A204.1 (cell line): ENCODE measurements around the gene ZNF579.

ENCODE experiments used
- FAIRE-seq: peaks from 2 replicates; lab custom pipeline; 2012; peaks lifted over from hg19 to GRCh38; lab: Jason Lieb, UNC

ZNF579 gene, protein sequence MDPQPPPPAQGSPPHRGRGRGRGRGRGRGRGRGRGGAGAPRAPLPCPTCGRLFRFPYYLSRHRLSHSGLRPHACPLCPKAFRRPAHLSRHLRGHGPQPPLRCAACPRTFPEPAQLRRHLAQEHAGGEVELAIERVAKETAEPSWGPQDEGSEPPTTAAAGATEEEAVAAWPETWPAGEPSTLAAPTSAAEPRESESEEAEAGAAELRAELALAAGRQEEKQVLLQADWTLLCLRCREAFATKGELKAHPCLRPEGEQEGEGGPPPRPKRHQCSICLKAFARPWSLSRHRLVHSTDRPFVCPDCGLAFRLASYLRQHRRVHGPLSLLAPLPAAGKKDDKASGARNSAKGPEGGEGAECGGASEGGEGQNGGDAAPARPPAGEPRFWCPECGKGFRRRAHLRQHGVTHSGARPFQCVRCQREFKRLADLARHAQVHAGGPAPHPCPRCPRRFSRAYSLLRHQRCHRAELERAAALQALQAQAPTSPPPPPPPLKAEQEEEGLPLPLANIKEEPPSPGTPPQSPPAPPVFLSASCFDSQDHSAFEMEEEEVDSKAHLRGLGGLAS

DNA sequence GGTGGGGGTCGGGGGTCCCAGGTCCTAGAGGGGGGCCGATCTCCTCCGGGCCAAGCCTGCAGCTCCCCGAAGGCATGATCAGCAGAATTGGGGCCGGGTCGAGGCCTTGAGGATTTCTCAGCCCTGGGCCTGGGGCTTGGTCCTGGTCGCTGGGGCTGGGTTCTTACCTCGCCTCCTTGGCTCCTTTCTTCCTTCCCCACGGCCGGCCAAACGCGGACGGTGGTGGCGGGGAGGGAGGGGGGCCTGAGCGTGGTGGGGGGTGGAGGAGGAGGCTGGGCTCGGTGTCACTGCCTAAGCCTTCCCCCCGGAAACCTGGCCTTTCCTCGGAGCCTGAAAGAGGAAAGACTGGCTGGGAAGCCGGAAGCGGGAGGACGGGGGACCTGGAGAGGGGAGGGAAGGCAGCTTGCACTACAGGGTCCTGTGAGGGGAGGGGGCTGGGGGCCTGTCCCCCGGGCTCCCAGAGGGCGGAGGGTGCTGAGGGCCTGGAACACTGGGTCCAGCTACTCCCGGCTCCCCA is at the start of gene ZNF579:
Gene ZNF579 (minus strand): TSS at position 221 of the 517 bp plus-strand sequence. CDS start 1,209 bp downstream, outside the sequence.
- FAIRE-seq, result no peak

DNA sequence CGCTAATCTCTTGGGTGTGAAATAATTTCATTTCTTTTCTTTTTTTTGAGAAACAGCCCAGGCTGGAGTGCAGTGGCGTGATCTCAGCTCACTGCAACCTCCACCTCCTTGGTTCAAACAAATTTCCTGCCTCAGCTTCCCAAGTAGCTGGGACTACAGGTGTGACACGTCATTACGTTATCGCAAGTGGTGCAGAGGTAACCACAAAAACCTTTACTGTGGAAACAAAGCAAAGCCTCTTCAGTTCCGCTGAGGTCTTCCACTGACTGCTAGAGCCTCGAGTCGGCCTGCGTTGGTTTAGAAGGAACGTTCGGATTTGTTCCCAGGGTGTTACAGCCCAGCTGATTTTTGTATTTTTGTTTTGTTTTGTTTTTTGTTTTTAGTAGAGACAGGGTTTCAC is 45.7 kb upstream of the ZNF579 start:
- no peak for FAIRE-seq

DNA sequence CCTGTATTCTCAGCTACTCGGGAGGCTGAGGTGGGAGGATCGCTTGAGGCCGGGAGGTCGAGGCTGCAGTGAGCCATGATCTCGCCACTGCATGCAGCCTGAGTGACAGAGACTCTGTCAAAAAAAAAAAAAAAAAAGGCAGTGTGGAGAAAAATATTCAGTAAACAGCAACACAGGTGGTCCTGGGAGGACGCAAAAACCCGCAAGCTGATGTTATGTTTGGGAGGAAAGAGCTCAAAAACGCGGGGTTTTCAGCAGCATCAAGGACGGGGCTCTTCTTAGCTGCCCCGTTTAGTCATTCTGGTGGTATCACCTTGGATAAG is 44.3 kb upstream of the ZNF579 start:
- no peak for FAIRE-seq

DNA sequence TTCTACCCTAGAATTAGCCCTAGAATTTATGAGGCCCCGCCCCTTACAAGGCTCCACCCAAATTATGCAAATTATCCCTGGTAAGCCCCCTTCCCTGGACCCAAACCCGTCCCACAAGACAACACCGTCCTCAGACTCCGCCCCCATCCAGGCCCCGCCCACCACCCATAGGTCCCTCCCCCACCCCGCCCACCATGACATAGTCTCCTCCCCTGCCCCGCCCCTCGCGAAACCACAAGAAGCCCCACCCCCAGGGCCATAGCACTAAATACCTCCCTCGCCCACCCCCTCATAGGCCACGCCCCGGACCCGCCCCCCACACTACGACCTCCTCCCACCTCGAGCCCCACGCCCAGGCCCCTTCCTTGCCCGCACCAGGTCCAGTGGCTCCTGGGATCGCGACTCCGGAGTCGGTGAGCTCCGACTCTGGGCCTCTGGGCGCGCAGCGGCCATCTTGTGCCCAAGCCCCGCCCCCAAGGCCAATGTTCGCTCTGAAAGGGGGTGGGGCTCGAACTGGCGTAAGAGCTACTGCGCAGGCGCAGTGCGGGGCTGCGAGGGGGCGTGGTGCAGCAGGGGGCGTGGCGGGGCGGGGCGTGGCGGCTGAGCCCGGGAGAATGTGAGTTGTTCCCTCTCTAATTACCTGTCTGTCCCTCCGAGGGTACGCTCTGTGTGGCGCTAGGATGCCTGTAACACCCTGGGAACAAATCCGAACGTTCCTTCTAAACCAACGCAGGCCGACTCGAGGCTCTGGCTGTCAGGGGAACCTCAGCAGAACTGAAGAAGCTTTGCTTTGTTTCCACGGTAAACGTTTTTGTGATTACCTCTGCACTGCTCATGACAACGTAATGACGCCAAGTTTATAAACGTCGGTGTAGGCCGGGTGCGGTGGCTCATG is 43.7 kb upstream of the ZNF579 start, which contains the start of gene ZNF784:
Gene ZNF784 (minus strand): TSS at position 458 of the 895 bp plus-strand sequence. CDS start 5 bp downstream, at position 453.
- no peak for FAIRE-seq

DNA sequence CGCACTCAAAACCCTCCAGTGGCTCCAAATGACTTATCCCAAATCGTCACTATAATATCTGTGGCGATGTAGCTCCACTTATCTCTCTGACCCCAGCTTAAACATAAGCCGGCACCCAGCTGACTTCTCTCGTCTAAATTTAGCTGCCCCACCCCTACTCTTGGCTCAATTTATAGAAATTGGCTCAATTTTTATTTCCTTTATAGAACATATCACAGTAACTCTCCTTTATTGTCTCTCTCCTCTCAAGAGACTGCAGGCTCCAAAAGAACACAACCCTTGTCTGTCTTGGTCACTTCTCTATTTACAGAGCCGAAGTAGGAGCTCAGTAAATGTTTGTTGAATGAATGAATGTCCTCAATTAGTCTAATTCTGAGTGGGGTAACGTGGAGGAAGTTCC is 42.9 kb upstream of the ZNF579 start:
- no peak for FAIRE-seq

DNA sequence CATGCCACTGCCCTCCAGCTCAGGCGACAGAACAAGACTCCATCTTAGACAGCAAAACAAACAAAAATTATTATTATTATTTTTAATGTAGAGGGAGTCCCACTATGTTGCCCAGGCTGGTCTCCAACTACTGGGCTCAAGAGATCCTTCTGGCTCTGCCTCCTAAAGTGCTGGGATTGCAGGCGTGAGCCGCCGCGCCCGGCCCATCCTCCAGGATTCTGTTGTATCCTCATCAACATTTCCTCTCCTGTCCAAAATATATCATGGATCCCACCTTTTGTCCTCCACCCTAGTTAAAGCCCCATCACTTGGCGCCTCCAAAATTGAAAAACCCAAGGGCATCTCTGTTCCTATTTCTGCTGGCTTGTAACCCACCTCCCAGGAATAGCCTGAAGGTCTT is 42.5 kb upstream of the ZNF579 start:
- FAIRE-seq, result no peak

DNA sequence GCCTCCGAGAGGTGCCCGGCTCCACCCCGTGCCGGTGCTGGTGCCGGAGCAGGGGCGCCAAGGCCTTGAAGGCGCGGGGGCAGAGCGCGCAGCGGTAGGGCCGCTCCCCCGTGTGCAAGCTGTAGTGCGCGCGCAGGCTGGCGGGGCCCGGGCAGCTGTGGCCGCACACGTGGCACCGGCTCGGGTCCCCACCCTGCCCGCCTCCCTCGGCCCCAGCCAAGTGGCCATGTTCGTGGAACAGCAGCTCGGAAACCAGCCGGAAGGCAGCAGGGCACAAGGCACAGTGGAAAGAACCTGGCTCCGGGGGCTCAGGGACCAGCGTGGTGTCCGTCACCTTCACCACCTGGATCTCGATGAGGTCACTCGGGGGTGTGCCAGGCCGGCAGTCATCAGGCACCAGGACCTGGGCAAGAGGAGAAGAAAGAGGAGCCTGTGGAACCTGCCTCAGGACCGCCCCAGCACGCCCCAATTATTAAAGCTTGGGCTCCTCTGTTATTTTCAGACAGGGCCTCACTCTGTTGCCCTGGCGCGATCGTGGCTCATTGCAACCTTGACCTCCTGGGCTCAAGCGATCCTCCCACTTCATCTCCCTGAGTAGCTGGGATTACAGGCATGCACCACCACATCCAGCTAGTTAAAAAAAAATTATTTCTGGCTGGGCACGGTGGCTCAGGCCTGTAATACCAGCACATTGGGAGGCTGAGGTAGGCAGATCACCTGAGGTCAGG is 41.8 kb upstream of the ZNF579 start:
- FAIRE-seq, result no peak

DNA sequence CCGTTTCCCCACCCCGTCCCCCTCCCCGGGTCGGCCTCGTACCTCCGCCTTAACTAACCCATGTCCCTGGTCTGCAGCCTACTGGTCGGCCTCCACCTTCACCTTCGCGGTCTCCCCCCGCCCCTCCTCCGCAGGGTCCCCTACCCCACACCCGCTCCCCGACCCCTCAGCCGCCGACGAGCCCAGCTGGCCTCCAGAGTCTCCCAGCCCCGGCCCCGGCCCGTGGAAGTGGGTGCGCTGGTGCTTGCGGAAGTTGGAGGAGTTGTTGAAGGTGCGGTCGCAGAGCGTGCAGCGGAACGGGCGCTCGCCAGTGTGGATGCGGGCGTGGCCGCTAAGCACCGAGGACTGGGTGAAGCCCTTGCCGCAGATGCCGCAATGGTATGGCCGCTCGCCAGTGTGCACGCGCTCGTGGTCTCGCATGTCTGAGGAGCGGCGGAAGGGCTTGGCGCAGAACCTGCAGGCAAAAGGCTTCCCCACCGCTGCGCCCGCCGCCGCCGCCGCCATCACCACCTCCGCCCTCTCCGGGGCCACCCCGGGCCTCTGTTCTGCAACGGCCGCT is 41.1 kb upstream of the ZNF579 start:
- no peak for FAIRE-seq

DNA sequence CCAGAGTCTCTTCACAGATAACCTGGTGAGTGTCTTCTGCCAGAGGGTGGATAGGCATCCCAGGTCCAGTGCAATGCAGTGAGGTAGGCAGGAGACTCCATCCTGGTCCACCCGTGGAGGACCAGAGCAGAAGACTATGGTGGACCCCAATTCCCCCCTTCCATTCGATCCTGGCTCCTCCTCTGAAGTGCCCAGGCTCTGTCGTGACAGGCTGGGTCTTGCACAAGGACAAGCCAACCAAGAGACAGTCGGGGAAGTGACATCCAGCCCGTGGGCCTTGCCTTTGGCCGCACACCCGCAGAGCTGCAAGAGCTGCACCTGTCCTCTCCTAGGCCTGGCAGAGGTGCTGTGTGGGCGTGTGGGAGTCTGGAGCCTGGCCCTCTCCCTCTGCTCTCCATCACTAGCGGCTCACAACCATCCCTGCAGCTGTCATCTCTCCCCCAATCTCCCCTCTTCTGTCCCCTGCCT is 40.6 kb upstream of the ZNF579 start:
- FAIRE-seq, result no peak

DNA sequence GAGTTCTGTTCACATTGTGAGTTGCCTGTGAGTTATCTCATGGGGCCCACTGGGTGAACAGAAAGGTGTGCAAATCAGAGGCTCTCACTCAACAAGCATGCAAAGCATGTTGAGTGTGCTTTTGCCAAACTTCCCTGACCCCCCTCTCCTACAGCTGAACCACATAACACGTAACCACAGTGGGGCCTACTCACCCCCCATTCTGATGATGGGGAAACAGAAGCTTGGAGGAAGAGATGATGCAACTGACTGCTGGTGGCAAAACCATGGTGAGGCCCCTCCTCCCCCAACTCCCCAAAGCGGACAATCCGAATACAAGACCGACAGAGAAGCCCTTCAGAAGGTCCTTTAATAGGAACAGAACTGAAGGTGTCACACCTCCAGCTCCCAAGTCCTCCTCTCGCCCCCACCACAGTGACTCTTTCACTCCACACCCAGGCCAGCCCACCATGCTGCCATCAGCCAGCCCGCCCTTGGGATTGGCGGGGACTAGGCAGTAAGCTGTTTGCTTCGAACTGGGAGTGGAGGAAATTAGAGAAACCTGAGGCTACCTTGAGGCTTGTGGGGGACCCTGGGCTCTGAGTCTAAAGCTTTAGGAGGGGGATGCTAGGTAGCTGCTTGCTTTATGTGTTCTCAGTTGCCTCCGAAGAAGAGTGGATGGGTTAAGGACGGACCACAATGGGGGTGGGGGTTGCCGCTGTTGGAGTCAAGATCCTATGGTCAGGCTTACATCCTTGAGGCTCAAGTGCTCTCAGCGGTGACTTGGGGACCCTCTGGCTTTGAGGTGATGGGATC is 40.0 kb upstream of the ZNF579 start:
- FAIRE-seq, result no peak

DNA sequence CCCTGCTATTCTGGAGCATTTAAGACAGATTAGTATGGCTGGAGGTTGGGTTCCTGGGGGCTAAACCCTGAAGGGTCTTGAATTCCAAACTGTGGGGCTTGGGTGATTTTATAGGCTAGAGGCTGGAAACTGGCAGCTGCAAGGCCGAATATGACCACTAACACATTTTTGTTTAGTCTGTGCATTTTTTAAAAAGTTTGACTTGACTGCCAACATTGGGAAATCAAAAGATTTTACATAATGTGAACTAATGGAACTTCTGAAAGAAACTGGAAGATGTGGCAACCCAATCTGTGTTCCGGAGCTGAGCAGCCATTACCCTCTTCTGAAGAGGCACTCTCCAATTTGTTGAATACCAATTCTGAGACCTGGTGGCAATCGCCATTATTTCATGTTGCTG is 38.6 kb upstream of the ZNF579 start:
- FAIRE-seq, result no peak

DNA sequence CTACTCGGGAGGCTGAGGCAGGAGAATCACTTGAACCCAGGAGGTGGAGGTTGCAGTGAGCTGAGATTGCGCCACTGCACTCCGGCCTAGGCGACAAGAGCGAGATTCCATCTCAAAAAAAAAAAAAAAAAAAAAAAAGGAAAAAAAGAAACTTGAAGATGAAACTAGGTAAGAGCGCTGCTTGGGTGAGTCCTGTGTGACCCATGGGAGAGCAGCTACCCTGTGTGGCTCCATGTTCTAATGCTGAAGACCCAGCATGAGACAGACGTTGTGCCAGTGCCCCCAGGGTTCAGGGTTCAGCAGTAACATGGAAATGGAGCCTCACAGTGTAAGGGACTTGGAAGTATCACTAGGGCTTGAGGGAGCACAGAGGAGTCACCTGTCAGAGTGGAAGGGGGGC is 37.8 kb upstream of the ZNF579 start:
- no peak for FAIRE-seq

DNA sequence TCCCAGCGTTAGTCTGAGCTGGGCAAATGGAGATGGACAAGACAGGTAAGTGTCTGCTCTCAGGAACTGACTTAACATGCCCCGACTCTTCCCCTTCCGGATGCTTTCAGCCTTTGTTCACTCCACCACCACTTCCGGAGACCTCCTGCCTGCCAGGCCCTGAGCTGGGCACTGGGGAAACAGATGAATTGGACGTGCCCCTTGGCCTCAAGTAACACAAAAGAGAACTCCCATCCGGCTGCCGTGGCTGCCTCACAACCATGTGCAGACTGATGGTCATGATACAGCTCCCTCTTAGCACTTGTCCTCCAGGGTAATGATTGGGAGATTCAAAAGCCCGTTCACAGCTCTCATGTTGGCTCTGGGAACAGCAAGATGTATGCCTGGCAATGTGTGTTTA is 36.8 kb upstream of the ZNF579 start:
- no peak for FAIRE-seq

DNA sequence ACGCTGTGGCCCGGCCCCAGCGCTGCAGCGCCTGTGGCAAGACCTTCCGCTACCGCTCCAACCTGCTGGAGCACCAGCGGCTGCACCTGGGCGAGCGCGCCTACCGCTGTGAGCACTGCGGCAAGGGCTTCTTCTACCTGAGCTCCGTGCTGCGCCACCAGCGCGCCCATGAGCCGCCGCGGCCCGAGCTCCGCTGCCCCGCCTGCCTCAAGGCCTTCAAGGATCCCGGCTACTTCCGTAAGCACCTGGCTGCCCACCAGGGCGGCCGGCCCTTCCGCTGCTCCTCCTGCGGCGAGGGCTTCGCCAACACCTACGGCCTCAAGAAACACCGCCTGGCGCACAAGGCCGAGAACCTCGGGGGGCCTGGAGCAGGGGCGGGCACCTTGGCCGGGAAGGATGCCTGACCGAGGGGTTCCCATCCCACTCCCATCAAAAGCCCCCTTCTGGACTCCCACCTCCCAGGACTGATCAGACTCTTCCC is 35.8 kb upstream of the ZNF579 start:
- FAIRE-seq, result no peak

DNA sequence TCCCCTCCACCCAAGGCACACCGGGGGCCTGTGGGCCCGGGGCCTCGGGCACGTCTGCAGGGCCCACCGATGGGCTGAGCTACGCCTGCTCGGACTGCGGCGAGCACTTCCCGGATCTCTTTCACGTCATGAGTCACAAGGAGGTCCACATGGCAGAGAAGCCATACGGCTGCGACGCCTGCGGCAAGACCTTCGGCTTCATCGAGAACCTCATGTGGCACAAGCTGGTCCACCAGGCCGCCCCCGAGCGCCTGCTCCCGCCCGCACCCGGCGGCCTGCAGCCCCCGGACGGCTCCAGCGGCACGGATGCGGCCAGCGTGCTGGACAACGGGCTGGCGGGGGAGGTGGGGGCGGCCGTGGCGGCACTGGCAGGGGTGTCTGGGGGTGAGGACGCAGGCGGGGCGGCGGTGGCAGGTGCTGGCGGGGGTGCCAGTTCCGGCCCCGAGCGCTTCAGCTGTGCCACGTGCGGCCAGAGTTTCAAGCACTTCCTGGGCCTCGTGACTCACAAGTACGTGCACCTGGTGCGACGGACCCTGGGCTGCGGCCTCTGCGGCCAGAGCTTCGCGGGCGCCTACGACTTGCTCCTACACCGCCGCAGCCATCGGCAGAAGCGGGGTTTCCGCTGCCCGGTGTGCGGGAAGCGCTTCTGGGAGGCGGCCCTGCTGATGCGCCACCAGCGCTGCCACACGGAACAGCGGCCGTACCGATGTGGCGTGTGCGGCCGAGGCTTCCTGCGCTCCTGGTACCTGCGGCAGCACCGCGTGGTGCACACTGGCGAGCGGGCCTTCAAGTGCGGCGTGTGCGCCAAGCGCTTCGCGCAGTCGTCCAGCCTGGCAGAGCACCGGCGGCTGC is 35.1 kb upstream of the ZNF579 start:
- no peak for FAIRE-seq

DNA sequence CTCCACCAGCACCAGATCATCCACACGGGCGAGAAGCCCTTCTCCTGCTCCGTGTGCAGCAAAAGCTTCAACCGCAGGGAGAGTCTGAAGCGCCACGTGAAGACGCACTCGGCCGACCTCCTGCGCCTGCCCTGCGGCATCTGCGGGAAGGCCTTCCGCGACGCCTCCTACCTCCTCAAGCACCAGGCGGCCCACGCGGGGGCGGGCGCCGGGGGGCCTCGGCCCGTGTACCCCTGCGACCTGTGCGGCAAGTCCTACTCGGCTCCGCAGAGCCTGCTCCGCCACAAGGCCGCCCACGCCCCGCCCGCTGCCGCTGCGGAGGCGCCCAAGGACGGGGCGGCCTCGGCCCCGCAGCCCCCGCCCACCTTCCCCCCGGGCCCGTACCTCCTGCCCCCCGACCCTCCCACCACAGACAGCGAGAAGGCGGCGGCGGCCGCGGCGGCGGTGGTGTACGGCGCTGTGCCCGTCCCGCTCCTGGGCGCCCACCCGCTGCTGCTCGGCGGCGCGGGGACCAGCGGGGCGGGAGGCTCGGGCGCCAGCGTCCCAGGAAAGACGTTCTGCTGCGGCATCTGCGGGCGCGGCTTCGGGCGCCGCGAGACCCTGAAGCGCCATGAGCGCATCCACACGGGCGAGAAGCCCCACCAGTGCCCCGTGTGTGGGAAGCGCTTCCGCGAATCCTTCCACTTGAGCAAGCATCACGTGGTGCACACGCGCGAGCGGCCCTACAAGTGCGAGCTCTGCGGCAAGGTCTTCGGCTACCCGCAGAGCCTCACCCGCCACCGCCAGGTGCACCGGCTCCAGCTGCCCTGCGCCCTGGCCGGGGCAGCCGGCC is 34.3 kb upstream of the ZNF579 start:
- no peak for FAIRE-seq

DNA sequence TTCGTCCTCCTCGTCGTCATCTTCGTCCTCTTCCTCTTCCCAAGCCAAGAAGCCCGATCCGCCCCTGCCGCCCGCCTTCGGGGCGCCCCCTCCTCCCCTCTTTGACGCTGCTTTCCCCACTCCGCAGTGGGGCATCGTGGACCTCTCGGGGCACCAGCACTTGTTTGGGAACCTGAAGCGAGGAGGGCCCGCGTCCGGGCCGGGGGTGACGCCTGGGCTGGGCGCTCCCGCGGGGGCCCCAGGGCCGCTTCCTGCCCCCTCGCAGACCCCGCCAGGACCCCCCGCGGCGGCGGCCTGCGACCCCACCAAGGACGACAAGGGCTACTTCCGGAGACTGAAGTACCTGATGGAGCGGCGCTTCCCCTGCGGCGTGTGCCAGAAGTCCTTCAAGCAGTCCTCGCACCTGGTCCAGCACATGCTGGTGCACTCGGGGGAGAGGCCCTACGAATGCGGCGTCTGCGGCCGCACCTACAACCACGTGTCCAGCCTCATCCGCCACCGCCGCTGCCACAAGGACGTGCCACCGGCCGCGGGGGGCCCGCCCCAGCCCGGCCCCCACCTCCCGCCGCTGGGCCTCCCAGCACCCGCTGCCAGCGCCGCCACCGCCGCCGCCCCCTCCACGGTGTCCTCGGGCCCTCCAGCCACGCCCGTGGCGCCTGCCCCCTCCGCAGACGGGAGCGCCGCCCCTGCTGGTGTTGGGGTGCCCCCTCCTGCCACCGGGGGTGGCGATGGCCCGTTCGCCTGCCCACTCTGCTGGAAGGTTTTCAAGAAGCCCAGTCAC is 33.5 kb upstream of the ZNF579 start:
- FAIRE-seq, result no peak

DNA sequence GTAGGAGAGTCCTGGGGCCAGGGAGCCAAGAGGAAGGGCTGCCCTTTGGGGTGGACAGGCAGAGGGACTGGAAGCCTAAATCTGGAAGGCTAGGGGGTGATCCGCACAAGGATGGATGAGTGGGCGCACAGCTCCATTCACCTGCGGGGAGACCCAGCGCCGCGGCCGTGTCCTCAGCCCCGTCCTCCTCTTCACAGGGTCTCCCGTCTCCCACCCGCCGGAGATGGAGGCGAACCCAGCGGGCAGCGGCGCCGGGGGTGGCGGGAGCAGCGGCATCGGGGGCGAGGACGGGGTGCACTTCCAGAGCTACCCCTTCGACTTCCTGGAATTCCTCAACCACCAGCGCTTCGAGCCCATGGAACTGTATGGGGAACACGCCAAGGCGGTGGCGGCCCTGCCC is 32.7 kb upstream of the ZNF579 start:
- no peak for FAIRE-seq
